ENCODE data around the gene PRR29.

- TF ChIP-seq, protein P1, sequence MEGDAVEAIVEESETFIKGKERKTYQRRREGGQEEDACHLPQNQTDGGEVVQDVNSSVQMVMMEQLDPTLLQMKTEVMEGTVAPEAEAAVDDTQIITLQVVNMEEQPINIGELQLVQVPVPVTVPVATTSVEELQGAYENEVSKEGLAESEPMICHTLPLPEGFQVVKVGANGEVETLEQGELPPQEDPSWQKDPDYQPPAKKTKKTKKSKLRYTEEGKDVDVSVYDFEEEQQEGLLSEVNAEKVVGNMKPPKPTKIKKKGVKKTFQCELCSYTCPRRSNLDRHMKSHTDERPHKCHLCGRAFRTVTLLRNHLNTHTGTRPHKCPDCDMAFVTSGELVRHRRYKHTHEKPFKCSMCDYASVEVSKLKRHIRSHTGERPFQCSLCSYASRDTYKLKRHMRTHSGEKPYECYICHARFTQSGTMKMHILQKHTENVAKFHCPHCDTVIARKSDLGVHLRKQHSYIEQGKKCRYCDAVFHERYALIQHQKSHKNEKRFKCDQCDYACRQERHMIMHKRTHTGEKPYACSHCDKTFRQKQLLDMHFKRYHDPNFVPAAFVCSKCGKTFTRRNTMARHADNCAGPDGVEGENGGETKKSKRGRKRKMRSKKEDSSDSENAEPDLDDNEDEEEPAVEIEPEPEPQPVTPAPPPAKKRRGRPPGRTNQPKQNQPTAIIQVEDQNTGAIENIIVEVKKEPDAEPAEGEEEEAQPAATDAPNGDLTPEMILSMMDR (IDR thresholded peaks at IDR 0.05; ENCODE audit: low read depth, low read length, missing input control) = no peak
- no peak for TF ChIP-seq YY1 (IDR thresholded peaks at IDR 0.05)
- TF ChIP-seq SP1 (IDR thresholded peaks at IDR 0.05) = no peak
- TF ChIP-seq REST (IDR thresholded peaks at IDR 0.05) = no peak
Observed at GRCh38 chr17:63996430-63997182, 1.5 kb upstream of the PRR29 start.
